H1 (cell line): ENCODE results near the gene ID1. TPM values are rescaled to one million over a fixed set of nuclear protein-coding genes. Genes with fewer than 3 reads are reported as not detected.

Experiments
- CTCF ChIA-PET: fragments of 300-600 bp; sonication (Branson Sonifier 250); formaldehyde crosslinking; loops from one replicate; lab custom pipeline; 2021; ENCODE audit not compliant: partially characterized antibody; lab: Charles Lee
- POLR2A ChIA-PET: fragments of 300-600 bp; sonication (Branson Sonifier 250); formaldehyde crosslinking; loops from one replicate; lab custom pipeline; 2021; ENCODE audit warnings: inconsistent platforms; ENCODE audit not compliant: partially characterized antibody; lab: Charles Lee
- DNase-seq, 2 experiments: peaks; one replicate each; pipeline versions ENCODE4 v3.0.0 to v3.0.0-alpha.2; 2010 to 2022; ENCODE audit warnings: low spot score in 2 of 2, low read depth in 1 of 2, mixed read lengths in 1 of 2
- FAIRE-seq: peaks from 2 replicates; lab custom pipeline; 2011; peaks lifted over from hg19 to GRCh38; lab: Jason Lieb, UNC
- H2AFZ ChIP-seq: 2 replicates; pipeline ENCODE4 v1.8.1; 2012; ENCODE audit warnings: low read length, inconsistent platforms
- H2AK5ac ChIP-seq: 2 replicates; pipeline ENCODE4 v1.6.1; 2013; ENCODE audit warnings: low read depth, low read length
- H2BK120ac ChIP-seq: replicated peaks from 2 replicates; pipeline ENCODE3; 2013; ENCODE audit warnings: low read depth, low read length, inconsistent platforms
- H2BK12ac ChIP-seq: 2 replicates; pipeline ENCODE4 v1.6.1; 2013; ENCODE audit warnings: low read depth, low read length
- H2BK15ac ChIP-seq: 2 replicates; pipeline ENCODE4 v1.6.1; 2013; ENCODE audit warnings: low read length
- H2BK20ac ChIP-seq: 2 replicates; pipeline ENCODE4 v1.6.1; 2013; ENCODE audit warnings: low read length
- H2BK5ac ChIP-seq: 2 replicates; pipeline ENCODE4 v1.6.1; 2013; ENCODE audit warnings: low read depth, low read length
- H3K14ac ChIP-seq: 2 replicates; pipeline ENCODE4 v1.6.1; 2013; ENCODE audit warnings: inconsistent platforms; ENCODE audit not compliant: insufficient read length
- H3K18ac ChIP-seq: 2 replicates; pipeline ENCODE4 v1.6.1; 2013; ENCODE audit warnings: low read length; ENCODE audit errors: extremely low read depth
- H3K23ac ChIP-seq: 2 replicates; pipeline ENCODE4 v1.6.1; 2013; ENCODE audit warnings: inconsistent platforms; ENCODE audit not compliant: insufficient read length
- H3K23me2 ChIP-seq: 2 replicates; pipeline ENCODE4 v1.6.1; 2013; ENCODE audit warnings: low read depth, low read length
- H3K27ac ChIP-seq: 2 replicates; pipeline ENCODE4 v1.6.1; 2011; ENCODE audit warnings: low read depth, low read length, inconsistent platforms
- H3K27me3 ChIP-seq, 4 experiments: replicated peaks in 1 of 4; 1 replicate in 1 of 4; 2 replicates in 3 of 4; pipeline versions ENCODE4 v1.6.1 to v1.8.1; 2011 to 2013; ENCODE audit warnings: low read length in 3 of 4, mild to moderate bottlenecking in 3 of 4, inconsistent platforms in 2 of 4, mixed read lengths in 2 of 4, moderate library complexity in 1 of 4; ENCODE audit not compliant: control insufficient read depth in 3 of 4, insufficient read depth in 3 of 4; ENCODE audit errors: extremely low read depth in 1 of 4
- H3K36me3 ChIP-seq, 4 experiments: 2 replicates each; pipeline versions ENCODE4 v1.6.1 to v1.8.1; 2011 to 2013; ENCODE audit warnings: mild to moderate bottlenecking in 4 of 4, low read length in 3 of 4, moderate library complexity in 2 of 4, control low read depth in 1 of 4, inconsistent platforms in 1 of 4; ENCODE audit not compliant: insufficient read depth in 4 of 4, control insufficient read depth in 2 of 4
- H3K4ac ChIP-seq: replicated peaks from 2 replicates; pipeline ENCODE3; 2013; ENCODE audit warnings: low read length, low read depth, mixed read lengths, inconsistent platforms; ENCODE audit not compliant: insufficient read length
- H3K4me1 ChIP-seq, 4 experiments: replicated peaks in 1 of 4; 1 replicate in 1 of 4; 2 replicates in 3 of 4; pipeline versions ENCODE4 v1.6.1 to v1.8.1; 2011 to 2013; ENCODE audit warnings: low read length in 3 of 4, inconsistent platforms in 2 of 4, mixed read lengths in 1 of 4; ENCODE audit not compliant: insufficient read depth in 4 of 4, control insufficient read depth in 3 of 4
- H3K4me2 ChIP-seq, 2 experiments: 2 replicates each; pipeline versions ENCODE4 v1.6.1 to v1.8.1; 2011 to 2013; ENCODE audit warnings: low read depth in 2 of 2, low read length in 2 of 2, control low read depth in 1 of 2, inconsistent platforms in 1 of 2, mild to moderate bottlenecking in 1 of 2; ENCODE audit not compliant: insufficient read depth in 1 of 2
- H3K4me3 ChIP-seq, 4 experiments: fragments of 200-600, 300-600 bp in 1 of 4; sonication (generic), shearing (Covaris generic), sonication (Bioruptor Twin) in 1 of 4; 2 replicates each; pipeline versions ENCODE4 v1.5.1 to v1.8.1; 2011 to 2016; ENCODE audit warnings: low read length in 4 of 4, low read depth in 3 of 4, control low read depth in 2 of 4, inconsistent platforms in 2 of 4, mild to moderate bottlenecking in 2 of 4, mixed read lengths in 1 of 4, moderate library complexity in 1 of 4; ENCODE audit not compliant: insufficient read depth in 2 of 4; ENCODE audit errors: extremely low read depth in 1 of 4
- H3K56ac ChIP-seq: replicated peaks from 2 replicates; pipeline ENCODE3; 2013; ENCODE audit warnings: low read depth, mild to moderate bottlenecking, mixed read lengths, low read length, inconsistent platforms; ENCODE audit not compliant: insufficient read length
- H3K79me1 ChIP-seq: 2 replicates; pipeline ENCODE4 v1.6.1; 2013; ENCODE audit warnings: low read depth, low read length, control low read depth
- H3K79me2 ChIP-seq, 2 experiments: 2 replicates each; pipeline versions ENCODE4 v1.6.1 to v1.8.1; 2012 to 2013; ENCODE audit warnings: low read length in 2 of 2, mild to moderate bottlenecking in 2 of 2, inconsistent platforms in 1 of 2; ENCODE audit not compliant: insufficient read depth in 2 of 2, control insufficient read depth in 1 of 2
- H3K9ac ChIP-seq, 4 experiments: replicated peaks in 1 of 4; 1 replicate in 1 of 4; 2 replicates in 3 of 4; pipeline versions ENCODE4 v1.6.1 to v1.8.1; 2011 to 2013; ENCODE audit warnings: low read depth in 3 of 4, low read length in 3 of 4, control low read depth in 2 of 4, mild to moderate bottlenecking in 2 of 4, moderate library complexity in 2 of 4, inconsistent platforms in 1 of 4; ENCODE audit errors: extremely low read depth in 1 of 4
- H3K9me3 ChIP-seq, 2 experiments: 2 replicates each; pipeline versions ENCODE4 v1.6.1 to v1.8.1; 2012 to 2013; ENCODE audit warnings: mild to moderate bottlenecking in 2 of 2, moderate library complexity in 2 of 2, control low read depth in 1 of 2, inconsistent platforms in 1 of 2, low read depth in 1 of 2, low read length in 1 of 2, mixed read lengths in 1 of 2; ENCODE audit not compliant: insufficient read depth in 2 of 2
- H4K20me1 ChIP-seq, 2 experiments: replicated peaks in 1 of 2; 2 replicates each; pipeline versions ENCODE3 to v1.8.1; 2011 to 2013; ENCODE audit warnings: inconsistent platforms in 2 of 2, low read length in 2 of 2, mild to moderate bottlenecking in 1 of 2; ENCODE audit not compliant: insufficient read depth in 2 of 2, control insufficient read depth in 1 of 2
- H4K5ac ChIP-seq: 2 replicates; pipeline ENCODE4 v1.6.1; 2013; ENCODE audit warnings: low read length, low read depth, mixed read lengths, inconsistent platforms; ENCODE audit not compliant: insufficient read length
- H4K8ac ChIP-seq: 2 replicates; pipeline ENCODE4 v1.8.0; 2013; ENCODE audit warnings: mild to moderate bottlenecking, moderate library complexity, low read length, inconsistent platforms; ENCODE audit not compliant: insufficient read depth; ENCODE audit errors: extremely low read depth
- H4K91ac ChIP-seq: replicated peaks from 2 replicates; pipeline ENCODE3; 2013; ENCODE audit warnings: low read length, mixed read lengths, inconsistent platforms; ENCODE audit not compliant: insufficient read length
- CBX8 ChIP-seq: fragments of 300-800, 300-1000 bp; sonication (generic); IDR thresholded peaks from 2 replicates; pipeline ENCODE4 v1.7.1; 2016; ENCODE audit warnings: low read depth, low read length, borderline replicate concordance
- CHD2 ChIP-seq: IDR thresholded peaks from 2 replicates; pipeline ENCODE4 v1.6.1; 2012; ENCODE audit warnings: low read length, improper control_type of control experiment
- EZH2 ChIP-seq: fragments of 200-600 bp; sonication (generic); IDR thresholded peaks from 2 replicates; pipeline ENCODE4 v1.7.1; 2012; ENCODE audit warnings: low read depth, mild to moderate bottlenecking, moderate library complexity, low read length, inconsistent platforms; ENCODE audit not compliant: severe bottlenecking
- JUN ChIP-seq: IDR thresholded peaks from 2 replicates; pipeline ENCODE4 v1.6.1; 2011; ENCODE audit warnings: low read depth, mild to moderate bottlenecking, improper control_type of control experiment, low read length
- POLR2AphosphoS5 ChIP-seq: IDR thresholded peaks from 2 replicates; pipeline ENCODE4 v1.6.1; 2011; ENCODE audit warnings: low read depth, low read length
- WGBS, 2 experiments: shearing (Covaris generic) in 1 of 2; methylation state at CpG; one replicate each; pipeline versions ENCODE4 v1.1.6 to v1.1.7; 2013 to 2015; ENCODE audit warnings: low lambda C conversion rate in 2 of 2, mixed read lengths in 2 of 2, inconsistent platforms in 1 of 2, low coverage in 1 of 2, missing lambda C conversion rate in 1 of 2; ENCODE audit not compliant: insufficient replicate concordance in 2 of 2, insufficient coverage in 1 of 2, insufficient read length in 1 of 2; ENCODE audit errors: extremely low coverage in 1 of 2, missing lambda C conversion rate in 1 of 2; 5-methylcytosine and 5-hydroxymethylcytosine counted together
- polyA plus RNA-seq, 7 experiments: library from polyadenylated mRNA; depleted of rRNA in 3 of 7; stranded (reverse) in 5 of 7; unstranded in 2 of 7; fragments of >200 nt in 5 of 7; fragments of 200-250 nt in 2 of 7; gene quantifications; 1 replicate in 5 of 7; 2 replicates in 1 of 7; 4 replicates in 1 of 7; pipeline versions ENCODE4 v1.2.1 to v1.2.3, GENCODE V29; 2011 to 2013; ENCODE audit warnings: missing spikeins in 2 of 7, mixed read lengths in 2 of 7
- total RNA-seq: library from RNA; stranded (reverse); fragmentation: NEBNext Ultra II Directional; extraction: Animal tissue kit (Norgen Biotek cat#: 25700); gene quantifications from 2 replicates; pipeline ENCODE4 v1.2.1, GENCODE V29; 2021

ID1 gene
- total and polyA plus RNA-seq, 2 of the 8 experiments (the other 6 are each of a cell fraction or from before 2014, with no cell fraction given) = 120 to 357 TPM

DNA sequence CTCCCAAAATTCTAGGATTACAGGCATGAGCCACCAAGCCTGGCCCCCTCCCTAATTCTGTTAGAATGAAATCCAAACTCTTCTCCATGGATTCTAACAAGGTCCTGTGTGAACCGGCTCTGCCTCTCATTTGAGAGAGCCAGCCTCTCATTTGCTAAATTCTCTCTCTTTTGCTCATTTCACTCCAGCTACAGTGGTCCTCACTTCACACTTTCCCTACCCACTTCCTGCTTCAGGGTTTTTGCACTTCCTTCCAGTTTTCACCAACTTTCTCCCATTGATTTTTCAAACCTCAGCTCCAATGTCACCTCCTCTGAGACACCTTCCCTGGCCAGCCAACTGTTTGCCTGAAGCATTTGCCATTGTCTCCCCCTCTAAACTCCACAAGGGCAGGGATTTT is 37.7 kb downstream of the ID1 start:
- H2BK12ac ChIP-seq = no peak overlapping the region
- H3K79me1 ChIP-seq = no peaks in the 10 kb centered on the region
- H4K5ac ChIP-seq = no peak overlapping the region
- WGBS, 2 experiments = 100% methylated on average over 1 of the region's 1 CpG; no CpG with 5 or more reads in 1 of the 2 experiments
- H3K79me2 ChIP-seq = no peaks in the 10 kb centered on the region
- no peak overlapping the region for H3K14ac ChIP-seq
- H2BK5ac ChIP-seq = no peak overlapping the region
- H2BK15ac ChIP-seq = no peak overlapping the region
- H3K56ac ChIP-seq = no peak overlapping the region
- peaks cover 0 to 2% of the 10 kb centered on the region in 2 experiments for H4K20me1 ChIP-seq
- TF ChIP-seq JUN = no peak
- no peak for TF ChIP-seq EZH2
- no peak for TF ChIP-seq CBX8
- no peak for TF ChIP-seq POLR2AphosphoS5
- TF ChIP-seq CHD2 = no peak
- H2AK5ac ChIP-seq = no peak overlapping the region
- no peak for DNase-seq
- ChIA-PET POLR2A (interaction anchor here (0.8 to 1.1 kb wide), 2 partner anchors 10 to 76 kb away, joined by 3 read pairs; no protein-coding TSS in a partner anchor), CTCF (interaction anchor here (0.8 to 7.1 kb wide), 3 partner anchors 8 to 81 kb away, joined by 3 to 51 read pairs (median 15); no protein-coding TSS in a partner anchor)
- no peak overlapping the region for H2BK120ac ChIP-seq
- no peak overlapping the region for H3K23ac ChIP-seq
- H3K4ac ChIP-seq = no peak overlapping the region
- H3K36me3 ChIP-seq = no peaks in the 10 kb centered on the region
- H3K18ac ChIP-seq = no peak overlapping the region
- no peaks in the 10 kb centered on the region for H3K27me3 ChIP-seq
- no peak overlapping the region for H3K4me2 ChIP-seq
- H4K91ac ChIP-seq = no peak overlapping the region
- no peak overlapping the region for H2AFZ ChIP-seq
- FAIRE-seq = no peak
- no peaks in the 10 kb centered on the region for H3K23me2 ChIP-seq
- H4K8ac ChIP-seq = no peak overlapping the region
- no peak overlapping the region for H3K27ac ChIP-seq
- H2BK20ac ChIP-seq = no peak overlapping the region
- H3K4me1 ChIP-seq = peaks cover 0 to 2% (median 2%) of the 10 kb centered on the region in 4 experiments; a peak in 2 of 7 replicates
- H3K9ac ChIP-seq = no peak overlapping the region
- no peak overlapping the region for H3K4me3 ChIP-seq
- H3K9me3 ChIP-seq = no peaks in the 10 kb centered on the region
